Ascending aorta (tissue), 2 donors: Measurements from ENCODE around the gene CMTM8. TPM values are rescaled to one million over a fixed set of nuclear protein-coding genes. Genes with fewer than 3 reads are reported as not detected.

Source experiments
- DNase-seq, 2 donors: peaks; one replicate each; pipeline ENCODE4 v3.0.0-alpha.2; 2019; ENCODE audit warnings: low spot score in 2 of 2
- H3K27ac ChIP-seq, 2 donors: fragments of 200-600 bp; sonication (generic); one replicate each; pipeline ENCODE4 v1.5.1; 2016 to 2017; ENCODE audit warnings: mild to moderate bottlenecking in 1 of 2
- H3K27me3 ChIP-seq: fragments of 200-600 bp; sonication (generic); one replicate; pipeline ENCODE4 v1.5.1; 2017
- H3K36me3 ChIP-seq, 2 donors: fragments of 200-600 bp; sonication (generic); one replicate each; pipeline ENCODE4 v1.5.1; 2016
- H3K4me1 ChIP-seq, 2 donors: fragments of 200-600 bp; sonication (generic); one replicate each; pipeline ENCODE4 v1.5.1; 2016 to 2017; ENCODE audit warnings: mild to moderate bottlenecking in 1 of 2
- H3K4me3 ChIP-seq, 2 donors: fragments of 200-600 bp; sonication (generic); one replicate each; pipeline ENCODE4 v1.5.1; 2016 to 2017; ENCODE audit warnings: mild to moderate bottlenecking in 1 of 2
- H3K9me3 ChIP-seq, 2 donors: fragments of 200-600 bp; sonication (generic); one replicate each; pipeline ENCODE4 v1.5.1; 2016
- intact Hi-C: fragments of 100-400 bp; cut with DNase I; formaldehyde crosslinking; loops from one replicate; pipeline ENCODE4 v1.15.1; 2023
- total RNA-seq: library from RNA; depleted of rRNA; stranded (reverse); fragments of >200 nt; gene quantifications from one replicate; pipeline ENCODE4 v1.1.0, GENCODE V29; 2016
- TF ChIP-seq, protein P1 (sequence below), 3 experiments: fragments of 200-600 bp in 2 of 3; fragments of 450-650 bp in 1 of 3; sonication (generic) in 2 of 3; IDR thresholded peaks; one replicate each; pipeline ENCODE4 v1.5.1; 2016 to 2019; ENCODE audit warnings: antibody characterized with exemption in 3 of 3, mild to moderate bottlenecking in 1 of 3, moderate library complexity in 1 of 3

Gene CMTM8
- total RNA-seq, 1 donor from 2014 or later, result 6.6 TPM

DNA sequence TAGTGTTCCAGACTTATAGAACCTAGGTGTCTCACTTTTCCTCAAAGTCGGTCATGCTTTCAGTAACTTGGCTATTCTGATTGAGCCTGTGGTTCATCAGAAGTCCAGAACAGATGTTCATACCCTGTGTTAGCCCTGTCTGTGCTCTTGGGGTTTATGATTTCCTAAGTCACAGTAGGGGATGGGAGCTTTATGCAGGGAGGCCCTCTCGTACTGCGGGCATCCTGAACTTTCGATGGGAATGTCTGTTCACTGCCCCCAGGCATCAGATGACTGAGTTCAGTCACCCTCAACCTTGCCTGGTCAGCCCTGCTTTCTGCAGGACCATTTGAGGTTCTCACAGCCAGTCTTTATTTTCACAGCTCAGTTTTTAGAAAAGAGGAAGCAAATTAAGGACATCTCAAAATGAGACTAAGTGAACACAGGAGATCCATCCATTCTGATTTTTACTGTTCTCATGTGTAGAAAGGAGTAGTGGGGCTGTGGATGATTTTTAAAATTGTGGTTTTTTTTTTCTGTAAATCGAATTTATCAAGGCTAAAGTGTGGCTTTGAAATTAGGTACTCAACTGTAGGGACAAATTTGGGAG is 71.3 kb downstream of the CMTM8 start:
- no peaks in the 10 kb centered on the region for H3K9me3 ChIP-seq
- TF ChIP-seq, protein P1, sequence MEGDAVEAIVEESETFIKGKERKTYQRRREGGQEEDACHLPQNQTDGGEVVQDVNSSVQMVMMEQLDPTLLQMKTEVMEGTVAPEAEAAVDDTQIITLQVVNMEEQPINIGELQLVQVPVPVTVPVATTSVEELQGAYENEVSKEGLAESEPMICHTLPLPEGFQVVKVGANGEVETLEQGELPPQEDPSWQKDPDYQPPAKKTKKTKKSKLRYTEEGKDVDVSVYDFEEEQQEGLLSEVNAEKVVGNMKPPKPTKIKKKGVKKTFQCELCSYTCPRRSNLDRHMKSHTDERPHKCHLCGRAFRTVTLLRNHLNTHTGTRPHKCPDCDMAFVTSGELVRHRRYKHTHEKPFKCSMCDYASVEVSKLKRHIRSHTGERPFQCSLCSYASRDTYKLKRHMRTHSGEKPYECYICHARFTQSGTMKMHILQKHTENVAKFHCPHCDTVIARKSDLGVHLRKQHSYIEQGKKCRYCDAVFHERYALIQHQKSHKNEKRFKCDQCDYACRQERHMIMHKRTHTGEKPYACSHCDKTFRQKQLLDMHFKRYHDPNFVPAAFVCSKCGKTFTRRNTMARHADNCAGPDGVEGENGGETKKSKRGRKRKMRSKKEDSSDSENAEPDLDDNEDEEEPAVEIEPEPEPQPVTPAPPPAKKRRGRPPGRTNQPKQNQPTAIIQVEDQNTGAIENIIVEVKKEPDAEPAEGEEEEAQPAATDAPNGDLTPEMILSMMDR (IDR thresholded peaks at IDR 0.05), result no peak
- DNase-seq, result no peak
- intact Hi-C loops, result no loop called here
- H3K4me1 ChIP-seq, result no peaks in the 10 kb centered on the region
- no peaks in the 10 kb centered on the region for H3K27me3 ChIP-seq
- H3K4me3 ChIP-seq, result no peak overlapping the region
- no peaks in the 10 kb centered on the region for H3K36me3 ChIP-seq
- H3K27ac ChIP-seq, result no peak overlapping the region

DNA sequence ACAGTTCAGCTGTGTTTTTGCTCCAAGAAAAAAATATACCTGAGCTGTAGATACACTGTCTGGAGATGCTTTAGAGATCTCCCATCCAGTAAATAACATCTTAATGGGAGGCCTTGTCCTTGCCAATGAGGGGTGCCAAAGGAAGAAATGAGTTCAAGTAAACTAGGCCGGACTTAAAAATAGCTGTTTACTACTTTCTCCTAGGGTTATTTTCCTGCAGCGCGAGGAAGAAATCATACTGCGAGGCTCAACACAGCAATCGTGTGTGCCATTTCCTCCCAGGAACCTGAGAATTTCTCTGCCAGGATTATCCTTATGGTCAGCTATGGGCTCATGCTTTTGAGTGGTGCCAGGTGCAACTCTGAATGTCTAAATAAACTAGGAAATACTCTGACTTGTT is 71.9 kb downstream of the CMTM8 start:
- TF ChIP-seq, protein P1 (IDR thresholded peaks at IDR 0.05), result no peak
- intact Hi-C loops, result no loop called here
- Histone ChIP-seq H3K4me3 (no peak overlapping the region), H3K36me3 (no peaks in the 10 kb centered on the region), H3K9me3 (no peaks in the 10 kb centered on the region), H3K4me1 (no peaks in the 10 kb centered on the region), H3K27ac (no peak overlapping the region), H3K27me3 (no peaks in the 10 kb centered on the region)
- no peak for DNase-seq

DNA sequence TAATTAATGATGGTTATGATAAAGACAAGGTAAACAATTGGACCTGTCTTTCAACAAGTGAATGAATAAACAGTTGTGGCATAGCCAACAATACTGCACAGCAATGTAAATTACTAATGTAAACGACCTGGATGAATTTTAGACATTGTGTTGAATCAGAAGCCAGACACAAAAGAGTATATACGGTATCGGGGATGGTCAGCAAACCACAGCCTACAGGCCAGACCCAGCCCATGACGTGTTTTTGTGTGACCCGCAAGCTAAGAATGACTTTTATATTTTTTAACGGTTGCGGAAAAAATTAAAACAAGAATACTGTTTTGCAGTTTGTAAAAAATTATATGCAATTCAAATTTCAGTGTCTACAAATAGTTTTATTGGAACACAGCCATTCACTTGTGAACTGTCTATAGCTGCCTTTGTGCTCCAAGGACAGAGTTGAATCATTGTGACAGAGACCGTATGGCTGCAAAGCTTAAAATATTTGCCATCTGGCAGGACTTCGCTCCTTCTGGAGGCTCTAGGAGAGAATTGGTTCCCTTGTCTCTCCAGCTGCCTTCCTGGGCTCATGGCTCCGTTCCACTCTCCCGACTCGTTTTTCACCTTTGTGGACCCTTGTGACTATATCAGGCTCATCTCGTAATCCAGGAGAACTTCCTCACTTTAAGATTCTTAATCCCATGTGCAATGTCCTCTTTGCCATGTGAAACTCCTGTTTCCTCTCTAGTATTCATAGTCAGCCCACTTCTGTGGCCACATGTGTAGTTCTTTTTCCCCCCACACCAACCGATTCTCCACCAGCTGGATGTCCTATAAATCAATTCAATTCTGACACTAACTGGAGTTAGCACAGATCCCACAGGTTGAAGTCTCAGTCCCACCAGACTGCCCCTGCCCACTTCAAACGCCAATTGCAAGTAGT is 72.7 kb downstream of the CMTM8 start:
- TF ChIP-seq, protein P1 (IDR thresholded peaks at IDR 0.05), result no peak
- Histone ChIP-seq H3K4me3 (no peak overlapping the region), H3K9me3 (no peaks in the 10 kb centered on the region), H3K4me1 (no peaks in the 10 kb centered on the region), H3K27me3 (no peaks in the 10 kb centered on the region), H3K27ac (no peak overlapping the region), H3K36me3 (no peaks in the 10 kb centered on the region)
- DNase-seq, result no peak
- intact Hi-C loops, result no loop called here

DNA sequence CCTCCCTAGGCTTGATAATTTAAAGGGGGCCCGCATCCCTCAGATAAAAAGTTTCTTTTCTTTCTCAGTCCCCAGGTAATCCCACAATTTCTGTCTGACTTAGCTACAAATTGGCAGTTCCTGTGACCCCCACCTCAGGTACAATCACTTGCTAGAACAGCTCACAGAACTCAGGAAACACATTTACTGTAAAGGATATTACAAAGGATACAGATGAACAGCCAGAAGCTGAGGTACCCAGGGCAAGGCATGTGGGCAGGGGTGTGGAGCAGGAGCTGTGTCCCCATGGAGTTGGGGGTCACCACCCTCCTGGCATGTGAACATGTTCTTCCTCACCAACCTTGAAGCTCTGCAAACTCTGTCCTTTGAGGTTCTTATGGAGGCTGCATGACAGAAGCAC is 73.8 kb downstream of the CMTM8 start:
- H3K27me3 ChIP-seq, result no peaks in the 10 kb centered on the region
- TF ChIP-seq, protein P1 (IDR thresholded peaks at IDR 0.05), result no peak
- no peaks in the 10 kb centered on the region for H3K36me3 ChIP-seq
- H3K4me3 ChIP-seq, result no peak overlapping the region
- intact Hi-C loops, result no loop called here
- no peak overlapping the region for H3K27ac ChIP-seq
- H3K9me3 ChIP-seq, result no peaks in the 10 kb centered on the region
- no peaks in the 10 kb centered on the region for H3K4me1 ChIP-seq
- DNase-seq, result no peak

DNA sequence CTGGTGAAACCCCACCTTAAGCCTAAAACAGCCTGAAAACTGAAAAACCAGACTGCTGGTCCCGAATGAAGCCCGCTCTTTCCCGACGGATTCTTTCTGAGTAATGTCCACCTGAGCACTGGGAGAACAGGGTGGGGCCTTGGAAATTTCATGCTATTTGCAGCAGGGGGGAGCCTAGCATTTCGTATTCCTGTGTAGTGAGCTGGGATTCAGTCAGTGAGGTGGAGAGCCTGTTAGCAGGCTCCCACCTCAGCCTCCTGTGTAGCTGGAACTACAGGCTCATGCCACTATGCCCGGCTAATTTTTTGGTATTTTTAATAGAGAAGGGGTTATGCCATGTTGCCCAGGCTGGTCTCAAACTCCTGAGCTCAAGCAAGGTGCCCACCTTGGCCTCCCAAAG is 74.7 kb downstream of the CMTM8 start:
- Histone ChIP-seq H3K27ac (no peak overlapping the region), H3K27me3 (no peaks in the 10 kb centered on the region), H3K9me3 (no peaks in the 10 kb centered on the region), H3K4me3 (no peak overlapping the region), H3K36me3 (no peaks in the 10 kb centered on the region), H3K4me1 (no peaks in the 10 kb centered on the region)
- no peak for DNase-seq
- intact Hi-C loops, result no loop called here
- TF ChIP-seq, protein P1 (IDR thresholded peaks at IDR 0.05), result no peak
